ENCODE results near the gene NFYC.

GRCh38 chr1:40819101-40819500 lies 127.6 kb downstream of the NFYC start:
- no peak for TF ChIP-seq CTCF (IDR thresholded peaks at IDR 0.05)
- TF ChIP-seq POLR2A (IDR thresholded peaks at IDR 0.05) = no peak

Measured in heart left ventricle (tissue), 13 donors.